SK-N-SH (cell line): ENCODE measurements around the gene TRNT1. TPM values are rescaled to one million over a fixed set of nuclear protein-coding genes. Genes with fewer than 3 reads are reported as not detected.

Experiments
- CTCF ChIA-PET: fragments of 300-600, 350-600 bp; formaldehyde crosslinking; extraction: SDS; loops from one replicate; lab custom pipeline; 2021; lab: Yijun Ruan, JAX
- POLR2A ChIA-PET: fragments of 350-600 bp; sonication (Branson Sonifier 250); formaldehyde crosslinking; extraction: SDS; loops from one replicate; lab custom pipeline; 2020; ENCODE audit warnings: antibody characterized with exemption, inconsistent platforms; lab: Yijun Ruan, JAX
- DNase-seq: peaks from one replicate; pipeline ENCODE4 v3.0.0; 2012
- H2AFZ ChIP-seq: fragments of 200-600 bp; sonication (generic); 2 replicates; pipeline ENCODE4 v1.8.1; 2016; ENCODE audit warnings: antibody characterized with exemption, mild to moderate bottlenecking, low read depth
- H3F3A ChIP-seq: fragments of 200-600 bp; sonication (generic); replicated peaks from 2 replicates; pipeline ENCODE3; 2016; ENCODE audit warnings: antibody characterized with exemption, mild to moderate bottlenecking; ENCODE audit not compliant: insufficient read depth
- H3K27ac ChIP-seq, 2 experiments: fragments of 200-500 bp in 1 of 2; fragments of 200-600 bp in 1 of 2; sonication (Bioruptor generic) in 1 of 2; sonication (generic), shearing (Covaris generic) in 1 of 2; 2 replicates each; pipeline versions ENCODE4 v1.5.1 to v1.6.1; 2014 to 2016; ENCODE audit warnings: low read depth in 2 of 2, inconsistent platforms in 1 of 2, low read length in 1 of 2, mild to moderate bottlenecking in 1 of 2, mixed read lengths in 1 of 2
- H3K27me3 ChIP-seq: fragments of 200-600 bp; sonication (generic), shearing (Covaris generic); 2 replicates; pipeline ENCODE4 v1.6.1; 2016; ENCODE audit warnings: mixed run types; ENCODE audit not compliant: insufficient read depth
- H3K36me3 ChIP-seq, 2 experiments: fragments of 200-500 bp in 1 of 2; fragments of 200-600 bp in 1 of 2; sonication (Bioruptor generic) in 1 of 2; sonication (generic) in 1 of 2; replicated peaks in 1 of 2; 2 replicates each; pipeline versions ENCODE3 to v1.5.1; 2014 to 2016; ENCODE audit warnings: low read length in 1 of 2, mild to moderate bottlenecking in 1 of 2; ENCODE audit not compliant: insufficient read depth in 2 of 2, control insufficient read depth in 1 of 2
- H3K4me1 ChIP-seq, 2 experiments: fragments of 200-500 bp in 1 of 2; fragments of 200-600 bp in 1 of 2; sonication (Bioruptor generic) in 1 of 2; sonication (generic), shearing (Covaris generic) in 1 of 2; 2 replicates each; pipeline versions ENCODE4 v1.5.1 to v1.6.1; 2014 to 2016; ENCODE audit warnings: low read depth in 1 of 2, low read length in 1 of 2, mixed run types in 1 of 2; ENCODE audit not compliant: insufficient read depth in 2 of 2, control insufficient read depth in 1 of 2
- H3K4me2 ChIP-seq: fragments of 200-600 bp; sonication (generic), shearing (Covaris generic); 2 replicates; pipeline ENCODE4 v1.6.1; 2017; ENCODE audit warnings: mixed run types
- H3K4me3 ChIP-seq, 2 experiments: fragments of 200-500 bp in 1 of 2; fragments of 200-600 bp in 1 of 2; sonication (Bioruptor generic) in 1 of 2; sonication (generic), shearing (Covaris generic) in 1 of 2; 2 replicates each; pipeline versions ENCODE4 v1.5.1 to v1.8.1; 2014 to 2016; ENCODE audit warnings: low read depth in 2 of 2, inconsistent platforms in 1 of 2, low read length in 1 of 2, mild to moderate bottlenecking in 1 of 2, mixed read lengths in 1 of 2, moderate library complexity in 1 of 2
- H3K79me2 ChIP-seq: fragments of 200-600 bp; sonication (generic); 2 replicates; pipeline ENCODE4 v1.8.1; 2017; ENCODE audit warnings: mild to moderate bottlenecking; ENCODE audit not compliant: insufficient read depth
- H3K9ac ChIP-seq: fragments of 200-600 bp; sonication (generic); 2 replicates; pipeline ENCODE4 v1.6.1; 2017; ENCODE audit warnings: mixed run types
- H3K9me2 ChIP-seq: fragments of 200-600 bp; sonication (generic); 2 replicates; pipeline ENCODE4 v1.6.1; 2017; ENCODE audit warnings: mixed run types
- H3K9me3 ChIP-seq: fragments of 200-600 bp; sonication (generic); 2 replicates; pipeline ENCODE4 v1.6.1; 2017; ENCODE audit warnings: mixed run types, mild to moderate bottlenecking, moderate library complexity
- H4K20me1 ChIP-seq: fragments of 200-600 bp; sonication (generic); 2 replicates; pipeline ENCODE4 v1.6.1; 2017; ENCODE audit warnings: mild to moderate bottlenecking, mixed run types; ENCODE audit not compliant: insufficient read depth
- CHD2 ChIP-seq: fragments of 150-350 bp; IDR thresholded peaks from 2 replicates; pipeline ENCODE4 v1.6.1; 2018; ENCODE audit warnings: low read length; ENCODE audit not compliant: partially characterized antibody
- ELF1 ChIP-seq: IDR thresholded peaks from 2 replicates; pipeline ENCODE4 v1.4.0; 2012
- FOXJ3 ChIP-seq: sonication (generic); formaldehyde crosslinking; IDR thresholded peaks from 2 replicates; pipeline ENCODE4 v1.5.1; 2020; ENCODE audit warnings: mild to moderate bottlenecking, missing genetic modification reagents
- GABPA ChIP-seq: IDR thresholded peaks from 2 replicates; pipeline ENCODE4 v1.4.0; 2012; ENCODE audit warnings: low read depth, mild to moderate bottlenecking
- GATA2 ChIP-seq: sonication (generic); formaldehyde crosslinking; IDR thresholded peaks from 2 replicates; pipeline ENCODE4 v1.5.0; 2020; ENCODE audit warnings: mild to moderate bottlenecking, missing genetic modification reagents
- MXI1 ChIP-seq: IDR thresholded peaks from 2 replicates; pipeline ENCODE4 v1.6.1; 2012; ENCODE audit warnings: mild to moderate bottlenecking, low read depth, low read length, improper control_type of control experiment
- NRF1 ChIP-seq: IDR thresholded peaks from 2 replicates; pipeline ENCODE4 v1.6.1; 2012; ENCODE audit warnings: low read depth, mild to moderate bottlenecking, low read length
- POLR2AphosphoS5 ChIP-seq: IDR thresholded peaks from 2 replicates; pipeline ENCODE4 v1.6.1; 2012; ENCODE audit warnings: low read depth, low read length
- RFX5 ChIP-seq: IDR thresholded peaks from 2 replicates; pipeline ENCODE4 v1.6.1; 2012; ENCODE audit warnings: mild to moderate bottlenecking, improper control_type of control experiment, low read length
- SIN3A ChIP-seq: IDR thresholded peaks from 2 replicates; pipeline ENCODE4 v1.6.1; 2012; ENCODE audit warnings: low read depth, mild to moderate bottlenecking, low read length, moderate library complexity, borderline replicate concordance
- TAF1 ChIP-seq: IDR thresholded peaks from 2 replicates; pipeline ENCODE4 v1.6.1; 2012; ENCODE audit warnings: low read depth, mild to moderate bottlenecking, low read length, moderate library complexity, borderline replicate concordance
- YY1 ChIP-seq: IDR thresholded peaks from 2 replicates; pipeline ENCODE4 v1.4.0; 2012; ENCODE audit warnings: low read depth, mild to moderate bottlenecking
- ZBTB33 ChIP-seq: IDR thresholded peaks from 2 replicates; pipeline ENCODE4 v1.4.0; 2012; ENCODE audit warnings: low read depth, borderline replicate concordance
- WGBS: methylation state at CpG from one replicate; pipeline ENCODE4 v1.1.6; 2017; ENCODE audit warnings: low lambda C conversion rate; 5-methylcytosine and 5-hydroxymethylcytosine counted together
- polyA plus RNA-seq, 3 experiments: library from polyadenylated mRNA; depleted of rRNA; stranded (reverse); fragments of >200 nt; gene quantifications; 2 replicates each; pipeline ENCODE4 v1.2.3, GENCODE V29; 2012
- TF ChIP-seq, protein P1 (sequence below): IDR thresholded peaks from 2 replicates; pipeline ENCODE4 v1.4.0; 2012; ENCODE audit warnings: low read depth
- TF ChIP-seq, protein P2 (sequence below): IDR thresholded peaks from 2 replicates; pipeline ENCODE4 v1.4.0; 2012; ENCODE audit warnings: low read depth, borderline replicate concordance

TRNT1 gene
- polyA plus RNA-seq (2012; rRNA removed): 7.4 and 11.1 TPM in 2 replicates
- polyA plus RNA-seq (2012; cell fraction: cytosol; rRNA removed): 11.1 and 14.4 TPM in 2 replicates
- 14.9 and 22.4 TPM in 2 replicates for polyA plus RNA-seq (2012; cell fraction: nucleus; rRNA removed)

DNA sequence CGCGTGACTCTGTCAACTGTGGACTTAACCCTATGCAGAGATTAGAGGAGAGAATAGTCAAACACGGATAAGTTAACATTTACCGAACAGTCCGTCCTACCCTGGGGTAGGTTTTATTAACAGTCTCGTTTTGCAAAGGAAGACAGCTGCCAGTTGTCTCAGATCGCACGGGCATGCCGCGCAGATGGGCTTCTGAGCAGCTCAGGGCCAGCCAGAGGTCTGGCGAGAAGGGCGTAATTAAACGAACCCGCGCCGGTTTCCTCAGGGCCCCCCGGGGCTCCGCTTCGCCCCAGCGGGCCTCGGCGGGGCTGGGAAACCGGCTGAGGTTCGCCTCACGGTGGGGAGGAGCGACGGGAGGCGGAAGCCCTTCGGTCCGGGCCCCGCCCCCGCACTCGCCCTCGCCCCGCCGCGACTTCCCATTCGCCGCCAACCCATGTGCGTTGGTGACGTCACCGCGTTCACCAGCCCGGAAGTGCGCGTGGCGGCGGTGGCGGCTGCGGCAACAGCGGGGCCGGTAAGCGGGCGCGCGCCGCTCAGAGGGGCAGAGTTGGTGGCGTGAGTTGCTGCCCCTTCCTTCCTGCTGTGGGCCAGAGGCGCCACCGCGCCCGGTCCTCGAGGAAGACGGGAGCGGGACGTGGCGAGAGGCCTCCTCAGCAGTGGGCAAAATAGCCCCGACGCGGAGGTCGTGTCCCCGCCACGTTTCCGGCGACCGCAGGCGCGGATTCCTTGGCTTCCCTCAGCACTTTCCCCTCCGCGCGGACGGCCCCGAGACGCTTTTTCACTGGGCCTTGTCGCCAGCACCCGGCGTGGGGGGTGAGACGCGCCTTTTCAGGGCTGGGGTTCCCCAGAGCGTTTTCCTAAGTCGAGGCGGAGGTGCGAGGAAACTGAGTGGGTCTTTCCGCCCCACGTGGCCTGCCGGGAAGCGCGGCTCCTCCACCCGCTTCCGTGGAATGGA lies at the start of gene TRNT1:
TSS of gene TRNT1 (plus strand) at position 464 of the 955 bp plus-strand sequence. CDS start 2,101 bp downstream, outside the sequence.
- Histone ChIP-seq H3K9ac (peak within 1 kb of the TSS; percentile 97), H3K27me3 (no peaks in the 10 kb centered on the region)
- TF ChIP-seq YY1 (peak; percentile 62; the same call in 1 of the 2 replicates), GABPA (peak; percentile 68), FOXJ3 (CRISPR knock-in tag) (peak; percentile 31; the same call in 1 of the 2 replicates), ZBTB33 (no peak), CHD2 (no peak), MXI1 (peak; percentile 78), GATA2 (CRISPR knock-in tag) (no peak), POLR2AphosphoS5 (peak; percentile 69), RFX5 (peak; percentile 73), TAF1 (peak; percentile 77), NRF1 (peak; percentile 22; the same call in 1 of the 2 replicates), ELF1 (peak; percentile 97), SIN3A (no peak; the same call in 1 of the 2 replicates)
- TF ChIP-seq, protein P1, sequence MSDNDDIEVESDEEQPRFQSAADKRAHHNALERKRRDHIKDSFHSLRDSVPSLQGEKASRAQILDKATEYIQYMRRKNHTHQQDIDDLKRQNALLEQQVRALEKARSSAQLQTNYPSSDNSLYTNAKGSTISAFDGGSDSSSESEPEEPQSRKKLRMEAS: peak; percentile 75
- TF ChIP-seq, protein P2, sequence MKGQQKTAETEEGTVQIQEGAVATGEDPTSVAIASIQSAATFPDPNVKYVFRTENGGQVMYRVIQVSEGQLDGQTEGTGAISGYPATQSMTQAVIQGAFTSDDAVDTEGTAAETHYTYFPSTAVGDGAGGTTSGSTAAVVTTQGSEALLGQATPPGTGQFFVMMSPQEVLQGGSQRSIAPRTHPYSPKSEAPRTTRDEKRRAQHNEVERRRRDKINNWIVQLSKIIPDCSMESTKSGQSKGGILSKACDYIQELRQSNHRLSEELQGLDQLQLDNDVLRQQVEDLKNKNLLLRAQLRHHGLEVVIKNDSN: peak; percentile 72
- TF ChIP-seq, all 33 proteins: peak for 11
- Histone ChIP-seq H3K4me2 (peak within 1 kb of the TSS; percentile 93), H3K27ac (peak within 1 kb of the TSS; percentile 90 to 92), H2AFZ (peak within 1 kb of the TSS; percentile 99), H4K20me1 (no peaks in the 10 kb centered on the region), H3K36me3 (peaks cover 19 to 27% of the 10 kb centered on the region in 2 experiments), H3K4me1 (peaks cover 0 to 8% of the 10 kb centered on the region in 2 experiments; a peak in 2 of 4 replicates), H3F3A (peaks cover 4% of the 10 kb centered on the region), H3K4me3 (peak within 1 kb of the TSS; percentile 92), H3K9me3 (no peaks in the 10 kb centered on the region), H3K79me2 (peaks cover 45% of the 10 kb centered on the region), H3K9me2 (no peaks in the 10 kb centered on the region)
- POLR2A ChIA-PET: no interaction called here
- CTCF ChIA-PET: no interaction called here
- WGBS: 2% methylated on average over 22 of the region's 100 CpGs
- peak; percentile 98 for DNase-seq
